ENCODE measurements around the gene MZF1.
"Not testable (repeated sequence)": the region's sequence is repeated elsewhere in the genome, so short reads cannot be mapped to it uniquely, and the experiment has no call there.

The MZF1 gene

GRCh38 chr19:58555369-58555885 is 17.7 kb downstream of the MZF1 start:
- no peak for DNase-seq

GRCh38 chr19:58554494-58555368 is 18.4 kb downstream of the MZF1 start, which contains the start of gene CHMP2A:
Gene CHMP2A (minus strand): TSS chr19:58555105. CDS start chr19:58554212, 893 bp downstream.
- DNase-seq = peak; percentile 100

GRCh38 chr19:58553799-58554493 is 19.2 kb downstream of the MZF1 start:
- no peak for DNase-seq

GRCh38 chr19:58552655-58553054 is 20.5 kb downstream of the MZF1 start:
- DNase-seq = no peak

- no peak for DNase-seq
Measured at GRCh38 chr19:58551577-58552471, 21.3 kb downstream of the MZF1 start.

- DNase-seq = no peak
Measured at GRCh38 chr19:58551123-58551497, 22.0 kb downstream of the MZF1 start.

- DNase-seq = no peak
Measured at GRCh38 chr19:58550362-58551122, 22.6 kb downstream of the MZF1 start.

- no peak for DNase-seq
Measured at GRCh38 chr19:58549664-58550361, 23.3 kb downstream of the MZF1 start.

GRCh38 chr19:58548859-58549663 is 24.1 kb downstream of the MZF1 start:
- no peak for DNase-seq

GRCh38 chr19:58547323-58548312 is 25.5 kb downstream of the MZF1 start:
- no peak for DNase-seq

GRCh38 chr19:58546019-58546530 is 27.1 kb downstream of the MZF1 start:
- no peak for DNase-seq

GRCh38 chr19:58545286-58546018 is 27.7 kb downstream of the MZF1 start:
- DNase-seq = no peak

GRCh38 chr19:58544591-58545285 is 28.4 kb downstream of the MZF1 start:
- DNase-seq = no peak

GRCh38 chr19:58543826-58544590 is 29.1 kb downstream of the MZF1 start, which contains the start of gene TRIM28:
Gene TRIM28 (plus strand): TSS chr19:58544064. CDS start chr19:58544758, 694 bp downstream.
- peak; percentile 100 for DNase-seq

- not testable (repeated sequence) for DNase-seq
Measured at GRCh38 chr19:58542641-58543372, 30.3 kb downstream of the MZF1 start.

GRCh38 chr19:58539169-58539559 is 34.0 kb downstream of the MZF1 start:
- not testable (repeated sequence) for DNase-seq
